Fibroblast of lung (primary cell): ENCODE data around the gene HMCN2.

Source experiments
- CTCF ChIP-seq, 2 donors: IDR thresholded peaks in 1 of 2; conservative IDR thresholded peaks in 1 of 2; 1 replicate in 1 of 2; 2 replicates in 1 of 2; pipeline ENCODE4 v1.5.1; 2011 to 2012; ENCODE audit warnings: low read length in 2 of 2, control low read depth in 1 of 2, inconsistent platforms in 1 of 2, low read depth in 1 of 2, mild to moderate bottlenecking in 1 of 2
- EZH2 ChIP-seq: IDR thresholded peaks from 2 replicates; pipeline ENCODE4 v1.5.1; 2012; ENCODE audit warnings: low read length, control low read depth, mild to moderate bottlenecking; ENCODE audit errors: missing control alignments

- no peak for TF ChIP-seq CTCF (conservative IDR thresholded peaks at IDR 0.05 in 1 of 2, IDR thresholded peaks at IDR 0.05 in 1 of 2; ENCODE audit: low read depth in 1 of 2, low read length in 2 of 2)
- TF ChIP-seq EZH2 = no peak
These were observed 85.8 kb downstream of the HMCN2 start for GRCh38 chr9:130351343-130351742.
